Measurements from ENCODE around the gene PMF1.
A peak's percentile ranks its signal among the peaks of the same experiment; 100 is the strongest.

The PMF1 gene

DNA sequence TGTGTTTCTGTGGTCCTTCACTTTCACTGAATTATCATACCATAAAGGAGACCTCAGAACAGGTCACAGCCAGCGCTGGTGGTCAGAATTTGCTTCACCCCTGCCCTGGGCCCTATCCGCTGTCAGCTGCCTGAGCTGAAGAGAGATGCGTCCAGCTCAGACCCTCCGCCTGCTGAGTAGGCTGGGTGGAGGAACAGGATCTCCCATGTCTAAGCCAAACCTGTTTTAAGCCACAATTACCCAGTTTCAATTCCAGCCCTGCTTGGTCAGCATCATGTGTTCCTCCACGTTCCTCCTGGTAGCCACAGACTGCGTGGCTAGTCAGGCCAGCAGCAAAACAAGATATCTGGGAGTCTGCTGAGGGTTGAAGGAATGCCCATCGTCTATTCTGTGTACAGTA is 15.7 kb downstream of the PMF1 start:
- no peak for DNase-seq
- intact Hi-C loops (cut with DNase I) = no loop called here

DNA sequence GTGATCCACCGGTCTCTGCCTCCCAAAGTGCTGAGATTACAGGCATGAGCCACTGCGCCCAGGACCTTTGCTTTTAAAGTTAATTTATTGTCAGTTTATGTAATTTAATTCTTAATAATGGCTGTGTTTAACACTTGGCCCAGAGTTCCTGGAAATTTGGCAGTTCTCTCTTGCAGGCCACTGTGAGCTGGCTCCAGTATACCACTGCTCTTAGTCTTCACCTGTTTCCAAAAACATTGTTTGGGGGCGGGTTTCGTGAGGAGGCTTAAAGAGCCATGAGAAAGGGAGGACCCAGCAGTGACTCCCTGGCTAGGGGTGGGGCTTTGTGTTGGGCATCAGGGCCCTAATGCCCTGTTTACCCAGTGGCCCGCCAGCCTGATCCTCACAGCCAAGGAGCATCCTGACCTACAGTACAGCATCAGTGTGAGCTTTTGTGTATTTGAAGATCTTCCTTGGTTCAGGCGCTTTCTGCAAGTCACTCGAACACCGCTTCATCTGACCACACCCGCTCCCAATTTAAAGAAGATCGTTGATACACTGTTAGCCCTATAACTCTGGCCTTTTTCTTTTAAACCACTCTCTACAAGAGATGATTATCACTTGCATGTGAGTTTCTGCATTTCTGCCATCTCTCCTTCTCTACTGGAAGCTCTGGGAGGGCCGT is 17.1 kb downstream of the PMF1 start:
- intact Hi-C loops (cut with DNase I) = no loop called here
- no peak for DNase-seq

DNA sequence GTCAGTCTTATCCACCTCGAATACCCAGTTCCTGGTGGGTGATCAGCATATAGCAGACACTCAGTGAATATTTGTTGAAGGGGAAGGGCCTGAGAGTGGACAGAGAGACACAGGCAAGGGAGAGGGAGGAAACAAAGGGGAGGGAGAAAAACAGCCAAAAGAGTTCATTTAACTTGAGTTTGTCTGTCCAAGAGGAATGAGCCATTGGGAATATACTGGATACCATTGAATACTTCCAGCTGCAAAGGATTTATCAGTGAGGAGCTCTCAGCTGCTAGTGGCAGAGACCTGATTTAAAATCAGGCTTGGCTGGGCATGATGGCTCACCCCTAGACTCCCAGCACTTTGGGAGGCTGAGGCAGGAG is 17.6 kb downstream of the PMF1 start:
- DNase-seq = no peak
- intact Hi-C loops (cut with DNase I) = no loop called here

DNA sequence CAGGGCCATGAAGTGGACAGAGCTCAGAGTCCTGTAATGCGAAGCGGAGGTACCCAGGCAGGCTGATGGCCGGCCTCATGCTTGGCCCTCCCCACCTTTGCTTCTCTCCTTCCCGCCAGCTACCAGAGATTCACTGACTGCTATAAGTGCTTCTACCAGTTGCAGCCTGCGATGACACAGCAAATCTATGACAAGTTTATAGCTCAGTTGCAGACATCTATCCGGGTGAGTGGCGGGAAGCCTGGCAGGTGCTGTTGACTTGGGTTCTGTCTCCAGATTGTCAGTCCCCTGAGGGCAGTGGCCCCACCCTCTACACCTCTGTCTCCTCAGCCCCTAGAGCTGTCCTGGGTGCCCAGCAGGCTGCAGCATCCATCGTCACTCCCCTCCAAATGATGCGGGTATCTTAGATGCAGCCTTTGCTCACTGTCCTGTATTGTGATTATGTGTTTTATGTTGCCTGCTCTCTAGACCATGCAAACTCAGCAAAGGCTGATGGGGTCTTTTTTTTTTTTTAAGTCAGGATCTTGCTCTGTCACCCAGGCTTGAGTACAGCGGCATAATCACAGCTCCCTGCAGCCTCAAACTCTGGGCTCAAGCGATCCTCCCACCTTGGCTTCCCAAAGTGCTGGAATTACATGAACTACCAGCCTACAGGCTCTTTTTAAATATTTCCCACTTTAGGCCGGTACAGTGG is 19.5 kb downstream of the PMF1 start:
- DNase-seq = peak in 2 of 42 donors; percentile 32 to 54
- intact Hi-C loops (cut with DNase I) = no loop called here

DNA sequence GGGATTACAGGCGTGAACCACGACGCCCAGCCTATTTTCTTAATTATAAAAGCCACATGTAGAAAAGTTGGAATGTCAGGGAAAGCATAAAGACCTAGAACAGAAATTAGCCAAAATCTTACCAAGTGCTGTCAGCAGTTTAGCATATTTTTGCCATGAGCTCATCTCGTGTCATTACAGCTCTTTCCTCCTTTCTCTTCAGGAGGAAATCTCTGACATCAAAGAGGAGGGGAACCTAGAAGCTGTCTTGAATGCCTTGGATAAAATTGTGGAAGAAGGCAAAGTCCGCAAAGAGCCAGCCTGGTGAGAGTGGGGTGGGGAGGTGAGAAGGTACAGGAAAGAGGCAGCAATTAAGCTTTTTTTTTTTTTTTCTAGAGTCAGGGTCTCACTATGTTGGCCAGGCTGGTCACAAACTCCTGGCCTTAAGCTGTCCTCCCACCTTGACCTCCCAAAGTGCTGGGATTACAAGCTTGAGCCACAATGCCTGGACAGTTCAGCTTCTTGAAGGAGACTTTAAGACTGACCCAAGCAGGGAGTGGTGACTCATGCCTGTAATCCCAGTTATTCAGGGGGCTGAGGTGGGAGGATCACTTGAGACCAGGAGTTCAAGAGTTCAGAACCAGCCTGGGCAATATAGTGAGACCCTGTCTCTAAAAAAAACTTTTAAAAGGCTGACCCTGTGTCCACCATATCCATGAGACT is 20.8 kb downstream of the PMF1 start:
- intact Hi-C loops (cut with DNase I) = no loop called here
- DNase-seq = no peak

DNA sequence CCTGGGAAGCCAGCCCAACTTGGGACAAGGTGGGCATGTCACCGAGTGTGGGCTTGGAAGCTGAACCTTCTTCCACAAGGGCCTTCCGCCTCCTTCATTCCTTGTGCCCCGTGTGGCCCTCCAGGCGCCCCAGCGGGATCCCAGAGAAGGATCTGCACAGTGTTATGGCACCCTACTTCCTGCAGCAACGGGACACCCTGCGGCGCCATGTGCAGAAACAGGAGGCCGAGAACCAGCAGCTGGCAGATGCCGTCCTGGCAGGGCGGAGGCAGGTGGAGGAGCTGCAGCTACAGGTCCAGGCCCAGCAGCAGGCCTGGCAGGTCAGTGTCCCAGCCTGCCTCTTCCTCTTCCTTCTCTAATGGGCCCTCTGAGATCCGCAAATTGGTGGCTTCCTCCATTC is 23.4 kb downstream of the PMF1 start:
- no peak for DNase-seq
- intact Hi-C loops (cut with DNase I) = no loop called here

DNA sequence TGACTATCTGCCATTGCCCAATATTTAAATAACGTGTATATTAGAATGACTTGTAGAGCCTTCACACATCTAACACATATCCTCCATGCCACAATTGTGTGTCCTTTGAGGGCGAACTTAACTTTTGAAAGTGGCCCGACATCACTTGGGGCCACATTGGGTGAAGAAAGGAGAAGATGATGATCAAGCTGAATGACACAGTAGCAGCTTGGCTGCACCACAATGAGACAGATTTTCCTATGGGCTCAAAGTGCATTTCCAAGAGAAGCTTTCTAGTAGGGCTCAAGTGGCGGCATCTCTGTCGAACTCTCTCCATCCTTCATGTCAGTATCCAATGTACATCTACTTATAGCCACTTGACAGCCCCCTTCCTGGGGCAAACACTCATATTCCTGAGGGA is 25.4 kb downstream of the PMF1 start:
- intact Hi-C loops (cut with DNase I) = no loop called here
- no peak for DNase-seq

DNA sequence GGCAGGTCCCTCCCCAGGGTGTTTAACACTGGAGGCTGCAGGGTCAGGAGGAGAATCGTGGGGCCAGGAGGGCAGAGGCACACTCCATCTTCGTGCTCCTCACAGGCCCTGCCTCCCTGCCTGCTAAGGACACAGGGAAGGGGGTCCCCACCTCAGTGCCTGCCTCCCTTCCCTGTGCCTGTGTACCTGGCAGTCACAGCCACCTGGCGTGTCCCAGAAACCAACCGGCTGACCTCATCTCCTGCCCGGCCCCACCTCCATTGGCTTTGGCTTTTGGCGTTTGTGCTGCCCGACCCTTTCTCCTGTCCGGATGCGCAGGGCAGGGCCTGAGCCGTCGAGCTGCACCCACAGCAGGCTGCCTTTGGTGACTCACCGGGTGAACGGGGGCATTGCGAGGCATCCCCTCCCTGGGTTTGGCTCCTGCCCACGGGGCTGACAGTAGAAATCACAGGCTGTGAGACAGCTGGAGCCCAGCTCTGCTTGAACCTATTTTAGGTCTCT is 28.6 kb downstream of the PMF1 start:
- peak in 35 of 42 donors; percentile 22 to 89 (median 60) for DNase-seq
- intact Hi-C loops (cut with DNase I) = no loop called here

DNA sequence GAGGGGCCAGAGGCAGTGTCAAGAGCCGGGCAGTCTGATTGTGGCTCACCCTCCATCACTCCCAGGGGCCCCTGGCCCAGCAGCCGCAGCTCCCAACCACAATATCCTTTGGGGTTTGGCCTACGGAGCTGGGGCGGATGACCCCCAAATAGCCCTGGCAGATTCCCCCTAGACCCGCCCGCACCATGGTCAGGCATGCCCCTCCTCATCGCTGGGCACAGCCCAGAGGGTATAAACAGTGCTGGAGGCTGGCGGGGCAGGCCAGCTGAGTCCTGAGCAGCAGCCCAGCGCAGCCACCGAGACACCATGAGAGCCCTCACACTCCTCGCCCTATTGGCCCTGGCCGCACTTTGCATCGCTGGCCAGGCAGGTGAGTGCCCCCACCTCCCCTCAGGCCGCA is 29.1 kb downstream of the PMF1 start, which contains the start of gene BGLAP:
BGLAP (plus strand) TSS at position 259 of the 400 bp plus-strand sequence; CDS start at position 307, 48 bp downstream.
- intact Hi-C loops (cut with DNase I) = no loop called here
- DNase-seq = no peak

DNA sequence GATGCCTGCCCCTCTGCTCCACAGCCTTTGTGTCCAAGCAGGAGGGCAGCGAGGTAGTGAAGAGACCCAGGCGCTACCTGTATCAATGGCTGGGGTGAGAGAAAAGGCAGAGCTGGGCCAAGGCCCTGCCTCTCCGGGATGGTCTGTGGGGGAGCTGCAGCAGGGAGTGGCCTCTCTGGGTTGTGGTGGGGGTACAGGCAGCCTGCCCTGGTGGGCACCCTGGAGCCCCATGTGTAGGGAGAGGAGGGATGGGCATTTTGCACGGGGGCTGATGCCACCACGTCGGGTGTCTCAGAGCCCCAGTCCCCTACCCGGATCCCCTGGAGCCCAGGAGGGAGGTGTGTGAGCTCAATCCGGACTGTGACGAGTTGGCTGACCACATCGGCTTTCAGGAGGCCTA is 29.9 kb downstream of the PMF1 start:
- intact Hi-C loops (cut with DNase I) = no loop called here
- DNase-seq = no peak

DNA sequence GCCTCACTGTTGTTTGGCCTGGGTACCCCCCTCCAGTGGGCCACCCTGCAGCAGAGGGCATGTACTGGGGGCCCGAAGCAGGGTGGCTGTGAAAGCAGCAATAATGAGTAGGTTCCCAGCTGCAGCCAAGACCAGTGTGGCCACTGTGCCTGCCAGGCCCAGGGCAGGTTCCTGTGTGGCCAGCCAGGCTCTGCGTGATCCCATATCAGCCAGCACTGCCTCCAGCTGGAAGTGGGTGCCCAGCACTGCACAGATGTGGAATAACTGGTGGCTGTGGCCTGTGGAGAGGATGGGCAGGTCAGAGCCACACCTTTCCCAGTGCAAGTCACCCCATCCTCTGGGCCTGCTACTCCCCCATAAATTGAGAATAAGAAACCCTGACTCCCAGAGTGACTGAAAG is 31.3 kb downstream of the PMF1 start:
- DNase-seq = no peak
- intact Hi-C loops (cut with DNase I) = no loop called here

DNA sequence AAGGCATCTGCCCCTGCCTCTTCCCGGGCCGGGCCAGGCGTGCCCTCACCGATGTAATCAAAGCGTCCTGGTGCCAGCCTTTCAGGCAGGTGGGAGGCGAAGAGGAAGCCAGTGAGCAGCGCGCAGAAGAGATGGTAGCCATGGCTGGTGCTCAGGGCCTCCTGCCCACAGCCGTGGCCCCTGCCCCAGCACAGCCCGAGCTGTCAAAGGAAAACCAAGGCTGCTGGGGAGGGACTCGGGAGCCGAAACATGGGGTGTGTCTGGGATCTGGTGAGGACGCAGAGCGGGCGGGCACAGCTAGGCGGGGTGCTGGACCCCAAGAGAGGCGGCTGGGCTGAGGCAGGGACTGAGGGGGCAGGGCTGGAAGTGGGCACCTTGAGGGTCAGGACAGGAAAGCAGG is 31.9 kb downstream of the PMF1 start:
- DNase-seq = no peak
- intact Hi-C loops (cut with DNase I) = no loop called here

DNA sequence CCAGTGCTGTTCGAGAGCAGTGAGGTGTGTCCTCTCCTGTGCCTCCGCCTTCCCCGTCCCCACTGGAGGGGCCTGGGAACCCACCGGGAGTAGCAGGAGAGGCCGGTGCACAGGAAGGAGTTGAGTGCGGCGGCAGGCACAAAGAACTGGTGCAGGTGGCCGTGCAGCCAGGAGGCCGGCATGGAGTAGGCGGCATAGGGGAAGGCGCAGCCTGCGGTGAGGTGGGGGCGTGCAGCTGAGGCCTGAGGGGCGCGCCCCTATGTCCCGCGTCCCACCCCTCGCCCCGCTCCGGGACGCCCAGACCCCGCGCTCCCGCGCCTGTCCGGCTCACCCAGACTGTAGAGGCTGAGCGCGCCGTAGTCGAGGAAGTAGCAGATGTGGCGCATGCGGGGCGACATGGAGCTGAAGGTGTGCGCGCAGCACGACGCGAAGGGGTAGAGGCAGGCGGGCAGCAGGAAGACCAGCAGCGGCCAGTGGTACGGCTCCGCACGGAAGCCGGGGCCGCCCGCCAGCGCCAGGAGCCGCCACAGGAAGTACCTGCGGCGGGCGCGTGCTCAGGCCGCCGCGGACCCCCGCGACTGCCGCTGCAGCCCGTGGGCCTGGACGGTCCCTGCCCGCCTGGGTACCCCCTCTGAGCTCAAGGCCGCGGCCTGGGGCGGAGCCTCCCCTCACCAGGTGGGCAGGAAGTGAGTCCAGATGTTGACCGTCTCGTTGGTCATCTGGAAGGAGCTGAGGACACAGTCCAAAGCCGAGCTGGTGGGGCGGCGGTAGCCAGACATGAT is 32.8 kb downstream of the PMF1 start:
- intact Hi-C loops (cut with DNase I) = no loop called here
- peak in 6 of 42 donors; percentile 33 to 51 (median 39) for DNase-seq

DNA sequence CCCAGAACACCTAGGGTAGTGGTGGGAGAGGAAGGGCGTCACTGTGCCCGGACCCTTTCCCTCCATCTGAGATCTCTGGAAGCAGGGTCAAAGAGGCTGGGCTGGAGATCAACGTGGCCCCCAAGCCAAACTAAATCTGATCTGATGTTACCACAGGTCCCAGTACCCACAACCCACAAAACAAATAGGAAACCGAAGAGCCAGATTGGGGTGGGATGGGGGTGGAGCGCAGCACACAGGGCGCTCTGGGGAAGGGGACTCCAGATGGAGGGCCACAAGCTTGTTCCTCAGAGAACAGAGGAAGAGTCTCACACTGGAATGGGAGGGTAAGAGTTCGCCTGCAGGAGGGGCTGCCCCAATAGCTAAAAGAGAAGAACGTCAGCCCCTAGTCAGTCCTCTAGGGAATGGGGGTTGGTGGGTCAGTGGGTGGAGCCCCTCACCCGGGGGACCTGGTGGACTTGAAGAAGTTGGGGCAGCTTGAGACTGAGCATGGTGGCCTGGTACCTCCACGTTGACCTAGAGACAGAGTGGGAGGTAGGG is 33.5 kb downstream of the PMF1 start:
- intact Hi-C loops (cut with DNase I) = no loop called here
- no peak for DNase-seq

DNA sequence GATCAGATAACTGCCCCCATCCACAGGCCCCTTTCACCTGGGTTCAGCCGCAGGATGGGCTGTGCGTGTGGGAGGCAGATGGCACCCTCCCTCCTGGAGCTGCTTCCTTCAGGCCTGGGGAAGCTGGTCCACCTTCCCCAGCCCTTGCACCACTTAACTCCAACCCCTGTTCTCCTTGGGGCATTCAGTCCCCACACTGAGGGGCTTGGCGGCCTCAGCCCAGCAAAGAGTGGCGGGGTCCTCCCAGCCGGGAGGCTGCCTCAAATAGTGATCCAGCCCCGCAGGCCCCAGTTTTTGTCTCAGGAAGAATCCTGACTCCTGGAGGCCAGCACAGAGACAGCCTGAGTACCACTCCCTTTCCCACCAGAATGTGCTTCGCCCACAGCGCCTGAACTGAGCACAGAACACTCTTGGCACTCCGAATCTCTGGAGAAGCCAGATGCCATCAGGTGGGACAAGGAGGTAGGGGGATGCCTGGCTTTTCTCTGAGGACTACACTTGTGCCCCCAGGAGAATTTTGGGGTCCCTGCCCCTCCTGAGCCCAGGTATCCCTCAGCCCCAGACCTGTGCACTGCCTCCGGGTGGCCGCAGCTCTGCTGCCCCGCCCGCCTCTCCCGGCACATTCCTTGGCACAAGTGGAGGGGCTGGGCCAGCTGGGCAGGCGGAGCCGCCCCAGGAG is 34.1 kb downstream of the PMF1 start:
- peak in 23 of 42 donors; percentile 18 to 69 (median 50) for DNase-seq
- intact Hi-C loops (cut with DNase I) = no loop called here

DNA sequence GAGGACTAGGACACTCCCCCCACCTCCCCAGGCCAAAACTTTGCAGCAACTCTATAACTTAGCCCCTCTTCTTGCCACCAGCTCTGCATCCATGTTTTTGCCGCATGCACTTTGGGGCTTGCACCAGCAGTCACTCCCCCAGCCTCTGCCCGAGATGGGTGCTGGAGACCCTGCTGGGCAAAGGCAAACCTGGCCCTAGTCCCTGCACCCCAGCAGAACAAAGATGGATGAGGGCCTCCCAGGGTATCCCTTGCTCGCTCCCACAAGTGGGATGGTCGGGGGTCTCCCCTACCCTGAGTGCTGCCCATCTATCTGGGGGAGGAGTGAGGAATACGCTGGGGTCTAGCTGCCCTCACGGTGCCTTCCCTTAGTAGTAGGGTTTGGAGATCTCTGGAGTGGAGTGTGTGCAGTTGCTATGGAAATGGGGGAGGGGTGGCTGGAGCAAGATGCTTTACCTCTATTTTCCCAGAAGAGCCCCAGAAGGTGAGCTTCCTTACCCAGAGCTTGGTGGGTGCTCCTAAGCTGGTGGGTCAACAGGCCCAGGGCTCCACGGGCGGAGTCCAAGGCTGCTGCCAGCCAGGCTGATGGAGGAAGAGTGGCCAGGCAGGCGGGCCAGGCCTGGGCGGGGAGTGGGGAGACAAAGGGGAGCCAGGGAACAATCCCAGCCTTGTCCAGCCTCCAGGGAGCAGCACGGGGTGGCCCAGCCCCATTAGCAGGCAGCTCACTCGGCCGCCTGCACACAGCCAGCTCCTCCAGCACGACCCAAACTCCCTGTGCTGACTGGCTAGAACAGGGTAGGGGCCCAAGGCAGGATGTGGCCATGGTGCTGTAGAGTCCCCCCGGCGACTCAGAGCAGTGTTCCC is 34.9 kb downstream of the PMF1 start, which contains the start of gene PAQR6:
PAQR6 (minus strand) TSS at position 597 of the 863 bp plus-strand sequence. CDS start 1,325 bp downstream, outside the sequence.
- intact Hi-C loops (cut with DNase I) = no loop called here
- peak; percentile 81 to 98 (median 94) for DNase-seq

DNA sequence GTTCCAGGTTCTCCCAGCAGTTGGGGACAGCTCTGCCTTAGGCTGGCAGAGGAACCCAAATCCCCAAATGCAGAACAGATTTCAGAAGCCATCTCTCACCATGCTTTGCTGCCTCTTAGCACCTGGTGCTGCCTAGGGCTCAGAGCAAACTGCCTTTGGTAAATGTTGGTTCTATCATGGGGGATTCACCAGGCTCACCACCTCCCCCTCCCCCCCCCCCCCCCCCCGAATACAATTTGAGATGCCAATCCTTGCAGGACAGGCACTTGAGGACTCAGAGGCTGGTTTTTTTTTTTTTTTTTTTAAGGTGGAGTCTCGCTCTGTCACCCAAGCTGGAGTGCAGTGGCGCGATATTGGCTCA is 35.5 kb downstream of the PMF1 start:
- intact Hi-C loops (cut with DNase I) = no loop called here
- DNase-seq = no peak

DNA sequence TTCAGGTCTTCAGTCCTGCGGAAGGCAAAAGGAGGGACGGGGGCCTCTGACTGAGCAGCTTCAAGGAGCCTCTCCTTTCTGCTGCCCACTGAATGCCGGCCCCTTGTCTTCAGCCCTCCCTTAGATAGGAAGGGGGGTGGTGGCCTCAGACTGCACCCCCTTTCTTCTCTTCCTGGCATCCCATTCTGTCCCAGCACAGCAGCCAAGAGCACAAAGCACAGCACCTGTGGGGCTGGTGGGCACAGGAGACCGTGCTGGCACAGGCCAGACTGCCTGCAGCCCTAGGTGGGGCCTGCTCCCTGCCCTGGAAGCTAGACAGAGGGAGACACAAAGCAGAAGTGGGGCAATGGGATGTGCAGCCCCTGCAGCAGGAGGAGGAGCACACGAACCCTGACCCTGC is 36.8 kb downstream of the PMF1 start:
- no peak for DNase-seq
- intact Hi-C loops (cut with DNase I) = no loop called here
